AG04449 (cell line): ENCODE results near the gene RNF148.

ENCODE experiments used
- CTCF ChIA-PET: fragments of 350-600 bp; formaldehyde crosslinking; extraction: SDS; loops from one replicate; lab custom pipeline; 2021; ENCODE audit warnings: antibody characterized with exemption; lab: Yijun Ruan, JAX
- POLR2A ChIA-PET: fragments of 400-600, 350-600 bp; formaldehyde crosslinking; extraction: SDS; loops from one replicate; lab custom pipeline; 2020; ENCODE audit warnings: antibody characterized with exemption, inconsistent platforms; lab: Yijun Ruan, JAX
- DNase-seq: peaks from one replicate; pipeline ENCODE4 v3.0.0-alpha.2; 2010; ENCODE audit warnings: low read depth, low spot score
- H3K4me3 ChIP-seq: 2 replicates; pipeline ENCODE4 v1.5.1; 2011; ENCODE audit warnings: low read depth, mild to moderate bottlenecking, control low read depth, low read length
- TF ChIP-seq, protein P1 (sequence below): IDR thresholded peaks from one replicate; pipeline ENCODE4 v1.5.1; 2011; ENCODE audit warnings: mild to moderate bottlenecking, moderate library complexity, low read length, control low read depth, inconsistent platforms; ENCODE audit not compliant: insufficient read depth; ENCODE audit errors: missing control alignments

RNF148 gene

DNA sequence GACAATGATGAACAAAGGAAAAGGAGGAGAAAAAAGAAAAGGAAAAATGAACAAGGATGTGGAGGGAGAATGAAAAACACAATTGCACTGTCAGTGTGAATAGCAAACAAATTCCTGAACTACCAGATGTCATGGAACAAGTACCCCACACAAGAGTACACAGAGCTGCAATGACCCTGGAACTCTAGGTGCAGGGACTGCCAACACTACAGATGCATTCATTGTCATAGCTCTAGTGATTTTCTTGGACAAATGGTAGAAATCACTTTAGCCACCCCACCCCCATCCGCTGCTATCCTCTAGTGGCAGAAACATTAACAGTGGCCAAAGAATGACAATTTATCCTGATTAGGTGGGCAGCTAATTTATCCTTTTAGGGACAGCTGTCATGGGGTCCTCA, 6.9 kb downstream of the RNF148 start:
- ChIA-PET POLR2A (no interaction called here), CTCF (no interaction called here)

DNA sequence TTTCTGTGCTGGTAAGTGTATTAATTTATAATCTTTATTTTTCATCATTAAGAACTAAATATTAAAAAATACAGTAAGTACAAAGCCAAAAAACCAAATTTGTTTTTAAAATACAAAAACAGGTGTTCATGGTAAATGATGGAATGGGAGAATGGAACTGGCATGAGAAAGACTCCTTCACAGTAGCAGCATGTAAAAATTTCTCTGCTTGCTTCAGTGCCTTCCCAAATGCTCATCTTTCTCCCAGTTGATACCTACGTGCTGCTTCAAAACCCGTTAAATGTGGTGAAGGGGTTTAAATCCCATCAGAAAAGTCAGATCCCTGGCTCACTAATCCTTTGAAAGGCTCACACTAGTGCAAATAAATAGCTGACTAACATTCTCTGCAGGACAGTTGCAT, 8.0 kb downstream of the RNF148 start:
- TF ChIP-seq, protein P1, sequence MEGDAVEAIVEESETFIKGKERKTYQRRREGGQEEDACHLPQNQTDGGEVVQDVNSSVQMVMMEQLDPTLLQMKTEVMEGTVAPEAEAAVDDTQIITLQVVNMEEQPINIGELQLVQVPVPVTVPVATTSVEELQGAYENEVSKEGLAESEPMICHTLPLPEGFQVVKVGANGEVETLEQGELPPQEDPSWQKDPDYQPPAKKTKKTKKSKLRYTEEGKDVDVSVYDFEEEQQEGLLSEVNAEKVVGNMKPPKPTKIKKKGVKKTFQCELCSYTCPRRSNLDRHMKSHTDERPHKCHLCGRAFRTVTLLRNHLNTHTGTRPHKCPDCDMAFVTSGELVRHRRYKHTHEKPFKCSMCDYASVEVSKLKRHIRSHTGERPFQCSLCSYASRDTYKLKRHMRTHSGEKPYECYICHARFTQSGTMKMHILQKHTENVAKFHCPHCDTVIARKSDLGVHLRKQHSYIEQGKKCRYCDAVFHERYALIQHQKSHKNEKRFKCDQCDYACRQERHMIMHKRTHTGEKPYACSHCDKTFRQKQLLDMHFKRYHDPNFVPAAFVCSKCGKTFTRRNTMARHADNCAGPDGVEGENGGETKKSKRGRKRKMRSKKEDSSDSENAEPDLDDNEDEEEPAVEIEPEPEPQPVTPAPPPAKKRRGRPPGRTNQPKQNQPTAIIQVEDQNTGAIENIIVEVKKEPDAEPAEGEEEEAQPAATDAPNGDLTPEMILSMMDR = no peak
- ChIA-PET POLR2A (no interaction called here), CTCF (no interaction called here)
- DNase-seq = no peak
- H3K4me3 ChIP-seq = no peak overlapping the region

More for the DNA sequence above, 6.9 kb downstream of the RNF148 start:
- TF ChIP-seq, protein P1 = no peak
- no peak for DNase-seq
- no peak overlapping the region for H3K4me3 ChIP-seq

DNA sequence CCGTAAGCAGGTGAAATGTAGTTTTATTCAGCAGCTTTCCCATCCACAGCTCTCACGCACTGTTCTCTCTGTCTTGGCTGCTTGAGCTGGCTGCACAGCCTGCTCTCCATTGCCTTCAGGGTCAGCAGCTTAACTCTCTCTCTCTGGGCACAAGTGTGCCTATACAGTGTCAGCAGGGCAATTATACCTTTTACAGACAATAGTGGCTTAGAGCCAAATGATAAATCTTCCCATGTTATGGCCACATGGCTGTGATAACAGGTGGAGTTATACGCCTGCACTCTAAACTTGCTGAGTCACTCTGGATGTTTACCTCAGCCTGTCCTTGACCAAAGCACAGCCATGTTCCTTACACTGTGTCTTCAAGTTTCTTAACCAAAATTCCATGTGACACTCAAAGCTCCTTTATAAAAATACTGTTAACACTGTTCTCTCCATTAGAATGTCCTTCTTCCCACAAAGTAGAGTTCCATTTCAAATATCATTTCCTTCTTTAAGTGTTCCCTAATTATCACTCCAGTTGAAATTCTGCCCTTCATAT, 9.9 kb downstream of the RNF148 start:
- ChIA-PET POLR2A (no interaction called here), CTCF (no interaction called here)
- TF ChIP-seq, protein P1 = no peak
- no peak for DNase-seq
- H3K4me3 ChIP-seq = no peak overlapping the region

DNA sequence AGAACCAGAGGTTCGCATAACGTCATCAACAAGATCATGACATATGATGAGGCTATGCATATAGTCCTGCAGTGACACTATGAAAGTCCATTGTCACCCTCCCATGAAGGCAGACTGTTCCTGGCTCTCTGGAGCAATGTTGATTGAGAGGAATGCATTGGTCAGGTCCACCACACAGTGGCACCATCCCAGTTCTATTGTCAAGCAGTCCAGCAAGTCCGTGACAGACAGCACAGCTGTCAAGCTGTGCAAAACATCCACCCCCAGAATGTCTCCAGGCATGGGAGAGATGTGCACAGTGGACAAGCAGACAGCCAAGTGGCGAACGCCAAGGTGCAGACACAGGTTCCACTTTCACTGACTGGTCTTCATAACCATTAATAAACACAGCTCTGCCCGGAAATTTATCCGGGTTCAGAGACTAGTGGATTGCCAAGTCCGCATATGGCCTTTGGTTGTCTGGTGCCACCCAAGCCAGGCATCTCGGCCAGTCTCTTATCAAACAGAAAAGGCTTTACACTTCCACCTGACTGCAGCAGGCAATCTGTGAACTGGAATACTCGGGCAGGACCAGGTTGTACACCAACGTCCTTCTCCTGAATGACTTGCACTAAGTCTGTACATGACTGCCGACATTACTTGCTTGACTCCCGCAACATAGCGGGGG, 11.0 kb downstream of the RNF148 start:
- ChIA-PET CTCF (no interaction called here), POLR2A (no interaction called here)
- no peak for DNase-seq
- no peak overlapping the region for H3K4me3 ChIP-seq
- TF ChIP-seq, protein P1 = no peak

DNA sequence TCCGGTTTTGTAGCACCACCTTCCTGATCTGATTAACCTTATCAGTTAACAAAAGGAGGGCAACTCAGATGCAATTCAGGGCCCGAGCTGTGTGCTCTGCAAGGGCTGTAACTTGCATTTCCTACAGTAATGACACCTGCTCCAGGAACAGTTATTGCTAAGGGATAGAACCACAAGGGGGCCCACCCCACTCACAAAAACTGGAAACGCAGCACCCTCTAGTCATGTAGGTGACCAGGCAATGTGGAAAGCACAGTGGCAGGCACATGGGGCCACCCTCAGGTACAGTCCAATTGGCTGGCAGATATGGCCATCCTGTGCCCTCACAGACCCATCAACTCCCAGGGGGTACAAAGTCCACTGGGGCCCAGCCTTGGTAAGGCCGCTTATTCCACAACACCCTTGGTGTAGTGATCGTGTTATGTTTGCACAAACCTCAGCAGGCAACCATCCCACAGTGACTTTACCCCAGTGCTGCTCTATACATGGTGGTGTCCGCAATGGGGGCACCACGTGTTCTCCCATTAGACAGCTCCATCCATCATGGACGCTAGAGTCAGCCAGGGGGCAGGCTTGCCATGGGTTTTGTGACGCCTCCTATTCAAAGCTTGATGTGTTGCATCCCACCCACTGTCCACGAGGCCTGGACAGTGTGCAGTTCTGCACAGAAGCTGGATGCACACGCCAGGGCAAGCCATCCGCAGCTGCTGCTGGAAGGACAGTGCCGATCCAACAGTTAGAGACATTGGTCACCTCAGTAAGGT, 13.2 kb downstream of the RNF148 start:
- TF ChIP-seq, protein P1 = no peak
- POLR2A ChIA-PET = no interaction called here
- CTCF ChIA-PET = no interaction called here

DNA sequence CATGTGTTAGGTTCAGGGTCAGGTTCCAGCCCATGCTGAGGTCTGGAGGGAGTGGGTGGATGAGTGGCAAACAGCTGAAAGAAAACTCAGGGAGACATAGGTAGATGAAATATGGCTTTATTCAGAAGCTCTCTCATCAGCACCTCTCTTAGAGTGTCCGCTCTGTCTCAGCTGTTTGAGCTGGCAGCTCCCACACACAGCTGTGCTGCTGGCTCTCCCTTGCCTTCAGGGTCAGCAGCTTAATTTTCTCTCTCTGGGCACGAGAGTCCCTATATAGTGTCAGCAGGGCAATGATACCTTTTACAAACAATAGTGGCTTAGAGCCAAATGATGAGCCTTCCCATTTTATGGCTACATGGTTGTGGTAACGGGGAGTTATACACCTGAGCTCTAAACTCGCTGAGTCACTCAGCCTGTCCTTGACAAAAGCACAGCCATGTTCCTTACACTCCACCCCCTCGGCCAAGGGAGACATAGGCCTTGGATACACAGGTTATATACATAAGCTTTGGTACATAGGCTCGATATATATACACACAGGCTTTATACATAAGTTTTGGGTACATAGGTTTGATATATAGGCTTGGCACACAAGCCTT, 14.2 kb downstream of the RNF148 start:
- ChIA-PET POLR2A (no interaction called here), CTCF (no interaction called here)
- TF ChIP-seq, protein P1 = no peak
- no peak overlapping the region for H3K4me3 ChIP-seq
- DNase-seq = no peak

More for the DNA sequence above, 13.2 kb downstream of the RNF148 start:
- DNase-seq = no peak
- H3K4me3 ChIP-seq = no peak overlapping the region
